Right cardiac atrium (tissue), 5 donors: ENCODE measurements around the gene KIF1B. TPM values are rescaled to one million over a fixed set of nuclear protein-coding genes. Genes with fewer than 3 reads are reported as not detected.

Experiments
- ATAC-seq, 2 donors: fragments of 200-7000 bp; cut with Tn5 transposase; one replicate each; pipeline versions ENCODE4 v1.8.0 to v1.9.1; 2020; ENCODE audit warnings: moderate library complexity in 2 of 2, mild to moderate bottlenecking in 1 of 2
- DNase-seq, 3 donors: peaks; one replicate each; pipeline ENCODE4 v3.0.0-alpha.2; 2020
- H3K27ac ChIP-seq: one replicate; pipeline ENCODE4 v1.5.1; 2013; ENCODE audit warnings: mild to moderate bottlenecking, low read length, control low read depth, moderate library complexity
- H3K27me3 ChIP-seq: one replicate; pipeline ENCODE4 v1.6.1; 2013; ENCODE audit not compliant: control insufficient read depth, insufficient read depth
- H3K4me1 ChIP-seq: one replicate; pipeline ENCODE4 v1.6.1; 2013; ENCODE audit warnings: low read length; ENCODE audit not compliant: control insufficient read depth, insufficient read depth
- H3K4me3 ChIP-seq: one replicate; pipeline ENCODE4 v1.5.1; 2013; ENCODE audit warnings: low read length, control low read depth
- H3K9me3 ChIP-seq: one replicate; pipeline ENCODE4 v1.6.1; 2013; ENCODE audit warnings: low read length; ENCODE audit not compliant: control insufficient read depth
- WGBS: extraction: QIAGEN DNeasy Blood & Tissue Kit; methylation state at CpG from one replicate; pipeline ENCODE4 v1.1.7; 2013; 5-methylcytosine and 5-hydroxymethylcytosine counted together
- intact Hi-C, 4 donors: fragments of 100-400 bp; cut with DNase I; formaldehyde crosslinking; loops; one replicate each; pipeline versions ENCODE4 v1.11.0 to v1.14.0; 2022 to 2023
- polyA plus RNA-seq: library from polyadenylated mRNA; stranded (reverse); fragments of 200-250 nt; gene quantifications from one replicate; pipeline ENCODE4 v1.2.3, GENCODE V29; 2013
- total RNA-seq, 4 donors: library from RNA; stranded (reverse); fragmentation: NEBNext Ultra II Directional; extraction: Animal tissue kit (Norgen Biotek cat#: 25700); gene quantifications; one replicate each; pipeline ENCODE4 v1.2.1, GENCODE V29; 2021
- donor health status: healthy with polysubstance abuse.
- donor health status: DM: no; HTN: yes; CAD: no.
- donor health status: DM: no; HTN: no; CAD: no.
- donor health status: DM: no; HTN: yes; CAD: no; lungs with severe emphysema.
- donor health status: DM: yes; HTN: yes; CAD: no.

KIF1B gene
- total and polyA plus RNA-seq, 5 donors = 23.8 to 67.9 (median 62.2) TPM

- Histone ChIP-seq H3K4me3 (no peak overlapping the region), H3K4me1 (no peaks in the 10 kb centered on the region), H3K27ac (no peak overlapping the region), H3K9me3 (no peaks in the 10 kb centered on the region), H3K27me3 (no peaks in the 10 kb centered on the region)
- DNase-seq (no peak), ATAC-seq (no peak)
- 90% methylated on average over 3 of the region's 3 CpGs for WGBS
- intact Hi-C loops = loop anchor here in 1 of 4 donors (10.0 kb wide), 1 partner anchor 49 kb away; the partner anchor contains the start of gene KIF1B
Observed at GRCh38 chr1:10263450-10264082, 53.2 kb downstream of the KIF1B start.

- intact Hi-C loops = loop anchor here in 1 of 4 donors (10.0 kb wide), 1 partner anchor 50 kb away; the partner anchor contains the start of gene KIF1B
- no peak for ATAC-seq
- no peaks in the 10 kb centered on the region for H3K27me3 ChIP-seq
- H3K4me1 ChIP-seq = no peaks in the 10 kb centered on the region
- no peak for DNase-seq
- 96% methylated on average over 4 of the region's 4 CpGs for WGBS
- H3K4me3 ChIP-seq = no peak overlapping the region
- H3K9me3 ChIP-seq = no peaks in the 10 kb centered on the region
- no peak overlapping the region for H3K27ac ChIP-seq
Observed at GRCh38 chr1:10265027-10265426, 54.7 kb downstream of the KIF1B start.

GRCh38 chr1:10265900-10266299, 55.5 kb downstream of the KIF1B start:
- intact Hi-C loops = loop anchor here in 1 of 4 donors (10.0 kb wide), 1 partner anchor 51 kb away; the partner anchor contains the start of gene KIF1B
- H3K9me3 ChIP-seq = no peaks in the 10 kb centered on the region
- DNase-seq (no peak), ATAC-seq (no peak)
- H3K27ac ChIP-seq = no peak overlapping the region
- H3K27me3 ChIP-seq = no peaks in the 10 kb centered on the region
- no peaks in the 10 kb centered on the region for H3K4me1 ChIP-seq
- WGBS = 96% methylated on average over 3 of the region's 3 CpGs
- no peak overlapping the region for H3K4me3 ChIP-seq

GRCh38 chr1:10267319-10267718, 56.9 kb downstream of the KIF1B start:
- intact Hi-C loops = loop anchor here in 1 of 4 donors (10.0 kb wide), 1 partner anchor 53 kb away; the partner anchor contains the start of gene KIF1B
- H3K27ac ChIP-seq = no peak overlapping the region
- WGBS = 81% methylated on average over 5 of the region's 5 CpGs
- H3K9me3 ChIP-seq = no peaks in the 10 kb centered on the region
- H3K27me3 ChIP-seq = no peaks in the 10 kb centered on the region
- H3K4me3 ChIP-seq = no peak overlapping the region
- DNase-seq (peak in 1 of 3 donors; percentile 21), ATAC-seq (peak; percentile 45 to 65)
- no peaks in the 10 kb centered on the region for H3K4me1 ChIP-seq

GRCh38 chr1:10267921-10268320, 57.6 kb downstream of the KIF1B start:
- Histone ChIP-seq H3K9me3 (no peaks in the 10 kb centered on the region), H3K27ac (no peak overlapping the region), H3K27me3 (no peaks in the 10 kb centered on the region), H3K4me1 (no peaks in the 10 kb centered on the region), H3K4me3 (no peak overlapping the region)
- intact Hi-C loops = loop anchor here in 1 of 4 donors (10.0 kb wide), 1 partner anchor 53 kb away; the partner anchor contains the start of gene KIF1B
- no peak for ATAC-seq
- 93% methylated on average over 5 of the region's 5 CpGs for WGBS
- DNase-seq = no peak

- Histone ChIP-seq H3K9me3 (no peaks in the 10 kb centered on the region), H3K4me1 (no peaks in the 10 kb centered on the region), H3K27me3 (no peaks in the 10 kb centered on the region), H3K4me3 (no peak overlapping the region), H3K27ac (no peak overlapping the region)
- WGBS = 81% methylated on average over 2 of the region's 2 CpGs
- DNase-seq = no peak
- no peak for ATAC-seq
- intact Hi-C loops = no loop called here
Observed at GRCh38 chr1:10271090-10271489, 60.7 kb downstream of the KIF1B start.

GRCh38 chr1:10271869-10272268, 61.5 kb downstream of the KIF1B start:
- intact Hi-C loops = no loop called here

GRCh38 chr1:10272274-10272673, 61.9 kb downstream of the KIF1B start:
- H3K27ac ChIP-seq = no peak overlapping the region
- H3K9me3 ChIP-seq = no peaks in the 10 kb centered on the region
- H3K27me3 ChIP-seq = no peaks in the 10 kb centered on the region
- H3K4me1 ChIP-seq = no peaks in the 10 kb centered on the region
- H3K4me3 ChIP-seq = no peak overlapping the region
- DNase-seq = no peak
- intact Hi-C loops = no loop called here
- WGBS = 90% methylated on average over 1 of the region's 1 CpG
- ATAC-seq = no peak

More at GRCh38 chr1:10271869-10272268, 61.5 kb downstream of the KIF1B start:
- DNase-seq (no peak), ATAC-seq (no peak)
- Histone ChIP-seq H3K27ac (no peak overlapping the region), H3K4me1 (no peaks in the 10 kb centered on the region), H3K4me3 (no peak overlapping the region), H3K27me3 (no peaks in the 10 kb centered on the region), H3K9me3 (no peaks in the 10 kb centered on the region)
- 59% methylated on average over 2 of the region's 2 CpGs for WGBS

- Histone ChIP-seq H3K27ac (no peak overlapping the region), H3K27me3 (no peaks in the 10 kb centered on the region), H3K4me3 (no peak overlapping the region), H3K4me1 (no peaks in the 10 kb centered on the region), H3K9me3 (no peaks in the 10 kb centered on the region)
- WGBS = 87% methylated on average over 5 of the region's 5 CpGs
- ATAC-seq (no peak), DNase-seq (no peak)
- intact Hi-C loops = no loop called here
Observed at GRCh38 chr1:10278880-10279279, 68.5 kb downstream of the KIF1B start.

GRCh38 chr1:10280439-10281350, 70.3 kb downstream of the KIF1B start:
- no peak for DNase-seq
- WGBS = 92% methylated on average over 3 of the region's 3 CpGs
- intact Hi-C loops = no loop called here
- no peaks in the 10 kb centered on the region for H3K9me3 ChIP-seq
- H3K4me3 ChIP-seq = no peak overlapping the region
- H3K4me1 ChIP-seq = no peaks in the 10 kb centered on the region
- no peaks in the 10 kb centered on the region for H3K27me3 ChIP-seq
- H3K27ac ChIP-seq = no peak overlapping the region
- no peak for ATAC-seq
